GM12878 (cell line): ENCODE measurements around the gene STARD13. TPM values are rescaled to one million over a fixed set of nuclear protein-coding genes. Genes with fewer than 3 reads are reported as not detected.

ENCODE experiments used
- ATF3 ChIP-seq: IDR thresholded peaks from 2 replicates; pipeline ENCODE4 v1.6.1; 2011; ENCODE audit warnings: low read depth, mild to moderate bottlenecking, low read length, moderate library complexity, borderline replicate concordance; ENCODE audit errors: extremely low read depth
- BACH1 ChIP-seq: fragments of 450-650 bp; IDR thresholded peaks from 2 replicates; pipeline ENCODE4 v1.6.1; 2017; ENCODE audit warnings: mild to moderate bottlenecking, borderline replicate concordance
- BCL11A ChIP-seq: IDR thresholded peaks from 2 replicates; pipeline ENCODE4 v1.6.1; 2011; ENCODE audit warnings: low read depth, low read length
- BMI1 ChIP-seq: fragments of 450-650 bp; IDR thresholded peaks from 2 replicates; pipeline ENCODE4 v1.6.1; 2016; ENCODE audit warnings: mild to moderate bottlenecking, moderate library complexity, borderline replicate concordance
- CBFB ChIP-seq: IDR thresholded peaks from 2 replicates; pipeline ENCODE4 v1.6.1; 2016; ENCODE audit warnings: antibody characterized with exemption, low read depth
- EED ChIP-seq: sonication (generic); IDR thresholded peaks from 2 replicates; pipeline ENCODE4 v1.6.1; 2016; ENCODE audit warnings: antibody characterized with exemption, low read depth
- ELK1 ChIP-seq: IDR thresholded peaks from 2 replicates; pipeline ENCODE4 v1.6.1; 2012; ENCODE audit warnings: low read depth, low read length, improper control_type of control experiment
- EP300 ChIP-seq, 2 experiments: fragments of 150-350 bp in 1 of 2; IDR thresholded peaks; 2 replicates each; pipeline ENCODE4 v1.6.1; 2011 to 2012; ENCODE audit warnings: low read depth in 2 of 2, low read length in 2 of 2, borderline replicate concordance in 1 of 2, improper control_type of control experiment in 1 of 2, inconsistent platforms in 1 of 2; ENCODE audit not compliant: control insufficient read depth in 1 of 2
- FOS ChIP-seq: IDR thresholded peaks from 3 replicates; pipeline ENCODE4 v1.6.1; 2011; ENCODE audit warnings: borderline replicate concordance; ENCODE audit not compliant: insufficient read length; ENCODE audit errors: extremely low read depth
- MAX ChIP-seq: IDR thresholded peaks from 2 replicates; pipeline ENCODE4 v1.6.1; 2012; ENCODE audit warnings: low read depth, low read length, improper control_type of control experiment
- MTA2 ChIP-seq: fragments of 450-650 bp; IDR thresholded peaks from 2 replicates; pipeline ENCODE4 v1.6.1; 2016; ENCODE audit warnings: low read depth, mild to moderate bottlenecking, moderate library complexity
- MYB ChIP-seq: fragments of 150-350 bp; IDR thresholded peaks from 2 replicates; pipeline ENCODE4 v1.6.1; 2014; ENCODE audit warnings: mild to moderate bottlenecking, low read depth, low read length, borderline replicate concordance
- PAX5 ChIP-seq: IDR thresholded peaks from 2 replicates; pipeline ENCODE4 v1.6.1; 2011; ENCODE audit warnings: low read depth, low read length, borderline replicate concordance
- RELA ChIP-seq: fragments of 450-650 bp; IDR thresholded peaks from 2 replicates; pipeline ENCODE4 v1.8.0; 2014; ENCODE audit warnings: borderline replicate concordance; ENCODE audit not compliant: partially characterized antibody
- RFX5 ChIP-seq: IDR thresholded peaks from 2 replicates; pipeline ENCODE4 v1.6.1; 2011; ENCODE audit warnings: low read depth, low read length, improper control_type of control experiment
- SMAD1 ChIP-seq: fragments of 450-650 bp; IDR thresholded peaks from 2 replicates; pipeline ENCODE4 v1.6.1; 2018; ENCODE audit warnings: mild to moderate bottlenecking, low read depth; ENCODE audit not compliant: partially characterized antibody
- SREBF1 ChIP-seq: IDR thresholded peaks from 2 replicates; pipeline ENCODE4 v1.6.1; 2012; ENCODE audit warnings: mild to moderate bottlenecking, low read length
- STAT1 ChIP-seq: fragments of 450-650 bp; conservative IDR thresholded peaks from 2 replicates; pipeline ENCODE4 v1.6.1; 2014; ENCODE audit warnings: antibody characterized with exemption, mild to moderate bottlenecking
- YY1 ChIP-seq: IDR thresholded peaks from 2 replicates; pipeline ENCODE4 v1.6.1; 2011; ENCODE audit warnings: low read depth, mild to moderate bottlenecking, low read length
- ZNF592 ChIP-seq: fragments of 450-650 bp; IDR thresholded peaks from 2 replicates; pipeline ENCODE4 v1.6.1; 2017; ENCODE audit warnings: mild to moderate bottlenecking, moderate library complexity
- ZNF687 ChIP-seq: fragments of 450-650 bp; IDR thresholded peaks from 2 replicates; pipeline ENCODE4 v1.6.1; 2017; ENCODE audit warnings: mild to moderate bottlenecking, moderate library complexity
- polyA plus RNA-seq, 11 experiments: library from polyadenylated mRNA; depleted of rRNA in 4 of 11; unstranded in 6 of 11; stranded (reverse) in 5 of 11; fragments of >200 nt; fragmentation: Nextera tagmentation in 4 of 11; fragmentation: Illumina TruSeq in 1 of 11; extraction: Ambion mirVana in 4 of 11; extraction: Trizol in 1 of 11; gene quantifications; 1 replicate in 1 of 11; 2 replicates in 10 of 11; pipeline versions ENCODE4 v1.2.1 to v1.2.3, GENCODE V29; 2011 to 2016; ENCODE audit warnings: inconsistent platforms in 2 of 11, missing spikeins in 2 of 11, low read depth in 1 of 11
- total RNA-seq, 4 experiments: library from RNA; depleted of rRNA in 3 of 4; stranded (reverse); fragments of >200 nt in 3 of 4; fragmentation: Illumina TruSeq in 1 of 4; extraction: Trizol in 1 of 4; gene quantifications; 2 replicates each; pipeline versions ENCODE4 v1.2.1 to v1.2.3, GENCODE V29; 2013 to 2021

The STARD13 gene
- total and polyA plus RNA-seq, 10 of the 15 experiments (the other 5 are each of a cell fraction or from before 2014, with no cell fraction given), result 4.0 to 41.6 (median 10.1) TPM

- 0 out of 2 replicates have a peak, but pooled peaks have one; percentile 18 for TF ChIP-seq MYB
- no peak for TF ChIP-seq ELK1
- peak; percentile 55 for TF ChIP-seq RELA
- TF ChIP-seq MAX, result peak; percentile 57; the same call in 1 of the 2 replicates
- peak; percentile 99 for TF ChIP-seq MTA2
- TF ChIP-seq YY1, result peak; percentile 64; the same call in 1 of the 2 replicates
- peak; percentile 91 for TF ChIP-seq BCL11A
- TF ChIP-seq SMAD1, result peak; percentile 94
- peak; percentile 93 for TF ChIP-seq ZNF592
- TF ChIP-seq RFX5, result no peak
- 0 out of 2 replicates have a peak, but pooled peaks have one; percentile 22 for TF ChIP-seq CBFB
- TF ChIP-seq STAT1, result no peak
- no peak; the same call in 1 of the 2 replicates for TF ChIP-seq EED
- peak; percentile 100 for TF ChIP-seq ZNF687
- no peak for TF ChIP-seq SREBF1
- no peak for TF ChIP-seq ATF3
- TF ChIP-seq FOS, result no peak
- TF ChIP-seq BMI1, result 0 out of 2 replicates have a peak, but pooled peaks have one; percentile 43
- TF ChIP-seq BACH1, result peak; percentile 68; the same call in 1 of the 2 replicates
- peak; percentile 70 to 75; a peak in 2 of 4 replicates for TF ChIP-seq EP300 (IDR thresholded peaks at IDR 0.05; ENCODE audit: borderline replicate concordance in 1 of 2, control insufficient read depth in 1 of 2, low read depth in 2 of 2, low read length in 2 of 2)
- peak; percentile 44; the same call in 1 of the 2 replicates for TF ChIP-seq PAX5
Measured at GRCh38 chr13:33144358-33144784, 141.2 kb downstream of the STARD13 start (continued).
